ENCODE results near the gene KDM2A.

KDM2A gene

DNA sequence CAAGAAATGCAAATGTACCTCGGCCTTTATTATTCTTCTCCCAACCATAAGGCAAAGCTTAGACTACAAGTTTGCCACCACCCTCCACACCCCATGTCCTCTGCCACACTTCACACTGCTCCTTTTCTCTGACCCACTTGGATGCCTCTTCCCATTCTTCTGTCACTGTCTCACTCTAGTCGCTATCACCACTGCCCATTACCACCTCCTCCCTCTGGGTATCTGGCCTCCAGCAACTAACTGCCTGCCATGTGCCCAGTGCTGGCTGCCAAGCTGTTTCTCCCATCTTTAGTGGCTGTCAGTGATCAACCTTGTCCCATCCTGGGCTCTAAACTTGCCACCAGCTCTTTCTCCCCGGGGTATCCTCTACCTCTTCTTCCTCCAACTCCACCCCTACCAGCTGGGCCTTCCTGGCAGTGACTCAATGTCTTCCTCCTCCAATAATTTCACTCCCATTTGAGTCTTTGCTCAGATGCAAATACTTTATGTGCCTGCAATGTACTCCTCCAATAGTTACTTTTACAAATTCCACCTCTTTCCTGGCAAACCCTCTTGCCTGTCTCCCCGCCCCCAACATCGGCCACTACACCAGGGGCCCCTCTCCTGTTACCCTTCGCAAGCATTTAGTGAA is 20.1 kb upstream of the KDM2A start:
- no peaks in the 10 kb centered on the region for H3K9me3 Mint-ChIP-seq
- TF ChIP-seq, protein P1, sequence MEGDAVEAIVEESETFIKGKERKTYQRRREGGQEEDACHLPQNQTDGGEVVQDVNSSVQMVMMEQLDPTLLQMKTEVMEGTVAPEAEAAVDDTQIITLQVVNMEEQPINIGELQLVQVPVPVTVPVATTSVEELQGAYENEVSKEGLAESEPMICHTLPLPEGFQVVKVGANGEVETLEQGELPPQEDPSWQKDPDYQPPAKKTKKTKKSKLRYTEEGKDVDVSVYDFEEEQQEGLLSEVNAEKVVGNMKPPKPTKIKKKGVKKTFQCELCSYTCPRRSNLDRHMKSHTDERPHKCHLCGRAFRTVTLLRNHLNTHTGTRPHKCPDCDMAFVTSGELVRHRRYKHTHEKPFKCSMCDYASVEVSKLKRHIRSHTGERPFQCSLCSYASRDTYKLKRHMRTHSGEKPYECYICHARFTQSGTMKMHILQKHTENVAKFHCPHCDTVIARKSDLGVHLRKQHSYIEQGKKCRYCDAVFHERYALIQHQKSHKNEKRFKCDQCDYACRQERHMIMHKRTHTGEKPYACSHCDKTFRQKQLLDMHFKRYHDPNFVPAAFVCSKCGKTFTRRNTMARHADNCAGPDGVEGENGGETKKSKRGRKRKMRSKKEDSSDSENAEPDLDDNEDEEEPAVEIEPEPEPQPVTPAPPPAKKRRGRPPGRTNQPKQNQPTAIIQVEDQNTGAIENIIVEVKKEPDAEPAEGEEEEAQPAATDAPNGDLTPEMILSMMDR (IDR thresholded peaks at IDR 0.05; ENCODE audit: unreplicated experiment in 3 of 3): no peak
- peaks cover 10% of the 10 kb centered on the region for H3K4me1 Mint-ChIP-seq
- no peak overlapping the region for H3K27ac Mint-ChIP-seq
- H3K27me3 Mint-ChIP-seq (ENCODE audit: low read depth): peaks cover 4% of the 10 kb centered on the region
- no peaks in the 10 kb centered on the region for H3K36me3 Mint-ChIP-seq (ENCODE audit: low read depth)
- H3K4me3 Mint-ChIP-seq: no peak overlapping the region

DNA sequence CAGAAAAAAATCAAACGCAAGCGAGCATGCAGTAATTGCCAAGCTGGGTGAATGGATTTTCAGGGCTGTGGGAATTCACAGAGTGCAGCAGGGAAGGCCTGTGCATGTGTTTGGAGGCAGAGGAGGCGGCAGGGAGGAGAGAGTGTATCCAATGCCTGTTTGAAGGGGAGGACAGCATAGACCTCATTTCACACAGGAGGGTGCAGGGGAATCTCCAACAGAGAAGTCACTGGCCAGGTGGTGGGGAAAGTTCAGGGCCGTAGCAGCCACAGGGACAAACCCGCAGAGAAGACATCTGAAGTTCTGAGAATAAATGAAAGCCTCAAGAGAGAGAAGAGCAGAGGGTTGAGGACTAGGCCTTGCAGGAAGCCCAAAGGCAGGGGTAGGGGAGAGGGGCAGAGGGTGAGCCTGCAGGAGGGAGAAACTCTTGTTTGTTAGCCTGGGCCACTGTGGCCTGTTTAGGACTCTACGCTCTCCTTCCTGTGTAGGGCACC is 19.2 kb upstream of the KDM2A start:
- TF ChIP-seq, protein P1 (IDR thresholded peaks at IDR 0.05; ENCODE audit: unreplicated experiment in 3 of 3): no peak
- peaks cover 10% of the 10 kb centered on the region for H3K4me1 Mint-ChIP-seq
- peaks cover 4% of the 10 kb centered on the region for H3K27me3 Mint-ChIP-seq (ENCODE audit: low read depth)
- H3K27ac Mint-ChIP-seq: peak overlapping the region in 2 of 3 experiments; percentile 46 to 50
- no peak overlapping the region for H3K4me3 Mint-ChIP-seq
- H3K36me3 Mint-ChIP-seq (ENCODE audit: low read depth): no peaks in the 10 kb centered on the region
- no peaks in the 10 kb centered on the region for H3K9me3 Mint-ChIP-seq

DNA sequence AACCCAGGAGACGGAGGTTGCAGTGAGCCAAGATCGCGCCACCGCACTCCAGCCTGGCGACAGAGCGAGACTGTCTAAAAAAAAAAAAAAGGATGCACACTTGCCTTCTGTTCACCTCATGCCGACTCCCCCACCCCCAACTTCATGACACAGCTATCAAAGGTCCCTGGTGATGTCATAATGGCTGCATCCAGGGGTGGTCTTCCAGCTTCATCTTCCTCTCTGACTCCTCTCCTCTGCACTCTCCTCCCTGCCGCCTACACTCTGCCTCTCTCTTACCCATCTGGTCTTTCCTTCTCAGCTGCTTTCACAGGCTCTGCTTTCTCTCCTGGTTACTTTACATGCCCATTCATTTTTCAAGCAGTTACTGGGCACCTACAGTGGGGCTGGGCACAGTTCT is 16.4 kb upstream of the KDM2A start:
- H3K27me3 Mint-ChIP-seq (ENCODE audit: low read depth): peaks cover 4% of the 10 kb centered on the region
- no peak overlapping the region for H3K27ac Mint-ChIP-seq
- no peaks in the 10 kb centered on the region for H3K9me3 Mint-ChIP-seq
- TF ChIP-seq, protein P1 (IDR thresholded peaks at IDR 0.05; ENCODE audit: unreplicated experiment in 3 of 3): no peak
- H3K36me3 Mint-ChIP-seq (ENCODE audit: low read depth): no peaks in the 10 kb centered on the region
- peaks cover 10% of the 10 kb centered on the region for H3K4me1 Mint-ChIP-seq
- H3K4me3 Mint-ChIP-seq: no peak overlapping the region

DNA sequence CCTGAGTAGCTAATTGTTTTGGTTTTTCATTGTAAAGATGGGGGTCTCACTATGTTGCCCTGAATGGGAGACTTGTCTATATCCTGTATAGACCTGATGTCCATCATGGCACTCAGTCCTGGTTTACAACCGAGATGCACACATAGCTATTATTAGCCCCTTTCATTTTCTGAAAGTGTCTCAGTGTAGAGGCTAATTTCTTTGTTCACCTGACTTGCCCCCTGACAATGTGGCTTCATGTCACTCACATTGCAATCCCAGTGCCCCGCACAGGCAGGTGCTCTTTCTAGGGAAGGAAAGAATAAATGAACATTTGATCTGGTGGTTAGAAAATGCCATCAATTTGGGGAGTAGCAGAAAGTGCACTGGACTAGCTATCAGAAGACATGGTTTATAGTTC is 13.1 kb upstream of the KDM2A start:
- Mint-ChIP-seq H3K27ac (no peak overlapping the region), H3K4me1 (peaks cover under 1% of the 10 kb centered on the region), H3K9me3 (no peaks in the 10 kb centered on the region), H3K4me3 (no peak overlapping the region), H3K36me3 (ENCODE audit: low read depth) (no peaks in the 10 kb centered on the region), H3K27me3 (ENCODE audit: low read depth) (peaks cover 4% of the 10 kb centered on the region)
- TF ChIP-seq, protein P1 (IDR thresholded peaks at IDR 0.05; ENCODE audit: unreplicated experiment in 3 of 3): no peak

DNA sequence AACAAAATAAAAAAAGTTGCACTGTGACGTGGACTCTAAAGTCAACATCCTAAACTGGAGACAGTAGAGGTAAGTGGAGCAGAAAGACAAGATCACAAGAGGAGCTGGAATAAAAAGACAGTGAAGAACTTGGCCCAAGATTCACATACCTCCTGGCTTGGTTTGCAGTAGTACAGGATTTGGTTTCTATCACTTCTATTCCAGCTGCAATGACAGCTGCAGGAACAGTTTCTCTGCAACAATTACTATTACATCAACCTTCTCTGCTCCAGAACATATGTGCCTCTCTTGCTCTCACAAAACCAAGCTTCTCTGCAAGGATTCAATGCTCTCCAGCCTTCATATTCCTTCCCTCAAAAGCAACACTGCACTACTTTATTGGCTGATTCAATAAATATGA is 7.8 kb upstream of the KDM2A start:
- H3K27ac Mint-ChIP-seq: peak overlapping the region in 1 of 3 experiments; percentile 32
- no peaks in the 10 kb centered on the region for H3K36me3 Mint-ChIP-seq (ENCODE audit: low read depth)
- TF ChIP-seq, protein P1 (IDR thresholded peaks at IDR 0.05; ENCODE audit: unreplicated experiment in 3 of 3): no peak
- no peaks in the 10 kb centered on the region for H3K9me3 Mint-ChIP-seq
- H3K4me1 Mint-ChIP-seq: peaks cover 14% of the 10 kb centered on the region
- H3K4me3 Mint-ChIP-seq: no peak overlapping the region
- no peaks in the 10 kb centered on the region for H3K27me3 Mint-ChIP-seq (ENCODE audit: low read depth)

DNA sequence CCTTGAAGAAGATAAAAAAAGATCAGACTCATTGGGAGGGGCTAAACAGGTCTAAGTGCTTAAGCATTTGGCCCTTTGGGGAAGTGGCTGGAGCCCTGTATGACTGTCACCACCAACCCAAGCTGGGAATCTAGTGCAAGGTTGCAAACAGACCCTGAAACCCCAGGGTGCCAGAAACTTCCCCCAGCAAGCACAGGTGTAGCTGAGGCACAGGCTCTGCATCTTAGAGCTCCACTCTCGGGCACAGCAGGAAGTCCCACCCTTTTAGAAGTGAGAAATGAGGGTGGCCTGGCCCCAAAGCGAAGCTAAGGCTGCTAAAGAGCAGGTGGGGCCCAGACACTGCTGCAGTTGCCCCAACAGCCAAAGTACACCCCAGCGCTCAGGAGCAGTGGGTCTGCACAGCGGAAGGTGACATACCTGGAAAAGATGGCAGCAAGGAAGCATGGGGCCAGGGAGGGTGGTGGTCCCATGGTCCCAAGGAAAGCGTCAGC is 5.8 kb upstream of the KDM2A start:
- H3K27me3 Mint-ChIP-seq (ENCODE audit: low read depth): no peaks in the 10 kb centered on the region
- TF ChIP-seq, protein P1 (IDR thresholded peaks at IDR 0.05; ENCODE audit: unreplicated experiment in 3 of 3): no peak
- peaks cover 25% of the 10 kb centered on the region for H3K4me1 Mint-ChIP-seq
- H3K27ac Mint-ChIP-seq: no peak overlapping the region
- no peak overlapping the region for H3K4me3 Mint-ChIP-seq
- H3K9me3 Mint-ChIP-seq: no peaks in the 10 kb centered on the region
- H3K36me3 Mint-ChIP-seq (ENCODE audit: low read depth): no peaks in the 10 kb centered on the region

Measured in nephron (organoid).